DMS114 treated with DMSO at 0.1 percent for 48 hours (cell line): Measurements from ENCODE around the gene MRGPRE.

Source experiments
- DNase-seq: peaks from one replicate; lab custom pipeline; 2025; ENCODE audit not compliant: unreplicated experiment; lab: John Stamatoyannopoulos, UW

MRGPRE gene

GRCh38 chr11:3214420-3214699 lies 17.9 kb downstream of the MRGPRE start:
- no peak for DNase-seq

GRCh38 chr11:3213659-3214419 lies 18.4 kb downstream of the MRGPRE start:
- DNase-seq, result no peak

GRCh38 chr11:3208272-3208671 lies 23.9 kb downstream of the MRGPRE start:
- DNase-seq, result no peak

- DNase-seq, result no peak
Measured at GRCh38 chr11:3207526-3208189, 24.6 kb downstream of the MRGPRE start.

- DNase-seq, result no peak
Measured at GRCh38 chr11:3206922-3207204, 25.4 kb downstream of the MRGPRE start.

- no peak for DNase-seq
Measured at GRCh38 chr11:3206156-3206921, 25.9 kb downstream of the MRGPRE start.

GRCh38 chr11:3205261-3206155 lies 26.7 kb downstream of the MRGPRE start:
- DNase-seq, result no peak

- DNase-seq, result no peak
Measured at GRCh38 chr11:3204141-3205015, 27.8 kb downstream of the MRGPRE start.

GRCh38 chr11:3203221-3204043 lies 28.8 kb downstream of the MRGPRE start:
- no peak for DNase-seq

GRCh38 chr11:3202759-3203158 lies 29.5 kb downstream of the MRGPRE start:
- no peak for DNase-seq

- DNase-seq, result no peak
Measured at GRCh38 chr11:3202305-3202704, 29.9 kb downstream of the MRGPRE start.

- no peak for DNase-seq
Measured at GRCh38 chr11:3201677-3202181, 30.5 kb downstream of the MRGPRE start.

GRCh38 chr11:3201112-3201581 lies 31.1 kb downstream of the MRGPRE start:
- DNase-seq, result no peak

- DNase-seq, result no peak
Measured at GRCh38 chr11:3200388-3201111, 31.7 kb downstream of the MRGPRE start.

GRCh38 chr11:3199537-3200295 lies 32.5 kb downstream of the MRGPRE start:
- DNase-seq, result no peak

GRCh38 chr11:3198815-3199214 lies 33.4 kb downstream of the MRGPRE start:
- DNase-seq, result no peak

GRCh38 chr11:3197878-3198528 lies 34.2 kb downstream of the MRGPRE start:
- DNase-seq, result no peak
